Measurements from ENCODE around the gene MARVELD1.

GRCh38 chr10:97666992-97667391, 46.5 kb upstream of the MARVELD1 start:
- TF ChIP-seq CTCF (IDR thresholded peaks at IDR 0.05), result no peak
- no peak for TF ChIP-seq POLR2A (IDR thresholded peaks at IDR 0.05)

Data from Peyer's patch (tissue), 4 donors.